ENCODE measurements around the gene PBRM1.
"Not testable (repeated sequence)": the region's sequence is repeated elsewhere in the genome, so short reads cannot be mapped to it uniquely, and the experiment has no call there.

Gene PBRM1

GRCh38 chr3:52536369-52537164, 149.1 kb downstream of the PBRM1 start, which contains the start of gene UQCC5:
TSS of gene UQCC5 (plus strand) at chr3:52536605. CDS start at chr3:52536756, 151 bp downstream.
- DNase-seq (ENCODE audit: low read depth) = peak; percentile 86

GRCh38 chr3:52536112-52536368, 149.7 kb downstream of the PBRM1 start:
- no peak for DNase-seq (ENCODE audit: low read depth)

DNA sequence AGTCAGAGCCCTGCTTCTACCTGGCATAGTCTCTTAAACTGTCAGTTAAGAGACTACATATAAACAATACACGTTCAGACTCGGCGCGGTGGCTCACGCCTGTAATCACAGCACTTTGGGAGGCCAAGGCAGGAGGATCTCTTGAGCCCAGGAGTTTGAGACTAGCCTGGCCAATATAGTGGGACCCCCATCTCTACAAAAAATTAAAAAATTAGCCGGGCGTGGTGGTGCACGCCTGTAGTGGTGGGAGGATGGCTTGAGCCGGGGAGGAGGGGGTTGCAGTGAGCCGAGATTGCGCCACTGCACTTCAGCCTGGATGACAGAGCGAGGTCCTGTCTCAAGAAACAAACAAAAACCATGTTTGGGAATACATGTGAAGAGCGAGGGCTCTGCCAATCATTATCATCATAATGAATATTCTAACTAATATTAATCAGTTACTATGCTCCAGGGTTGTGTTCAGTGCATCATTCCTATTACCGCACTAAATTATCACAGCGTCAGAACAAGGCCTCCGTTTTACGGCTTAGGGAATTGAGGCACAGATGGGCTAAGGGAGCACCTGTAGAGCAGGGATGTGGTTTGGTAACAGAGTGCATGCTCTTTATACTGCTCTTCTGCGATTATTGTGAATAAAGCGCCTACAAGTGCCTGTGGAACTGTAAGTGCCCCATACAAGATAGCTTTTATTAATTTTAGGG, 150.2 kb downstream of the PBRM1 start:
- DNase-seq (ENCODE audit: low read depth) = no peak

- no peak for DNase-seq (ENCODE audit: low read depth)
Measured at GRCh38 chr3:52534281-52535183, 151.2 kb downstream of the PBRM1 start.

DNA sequence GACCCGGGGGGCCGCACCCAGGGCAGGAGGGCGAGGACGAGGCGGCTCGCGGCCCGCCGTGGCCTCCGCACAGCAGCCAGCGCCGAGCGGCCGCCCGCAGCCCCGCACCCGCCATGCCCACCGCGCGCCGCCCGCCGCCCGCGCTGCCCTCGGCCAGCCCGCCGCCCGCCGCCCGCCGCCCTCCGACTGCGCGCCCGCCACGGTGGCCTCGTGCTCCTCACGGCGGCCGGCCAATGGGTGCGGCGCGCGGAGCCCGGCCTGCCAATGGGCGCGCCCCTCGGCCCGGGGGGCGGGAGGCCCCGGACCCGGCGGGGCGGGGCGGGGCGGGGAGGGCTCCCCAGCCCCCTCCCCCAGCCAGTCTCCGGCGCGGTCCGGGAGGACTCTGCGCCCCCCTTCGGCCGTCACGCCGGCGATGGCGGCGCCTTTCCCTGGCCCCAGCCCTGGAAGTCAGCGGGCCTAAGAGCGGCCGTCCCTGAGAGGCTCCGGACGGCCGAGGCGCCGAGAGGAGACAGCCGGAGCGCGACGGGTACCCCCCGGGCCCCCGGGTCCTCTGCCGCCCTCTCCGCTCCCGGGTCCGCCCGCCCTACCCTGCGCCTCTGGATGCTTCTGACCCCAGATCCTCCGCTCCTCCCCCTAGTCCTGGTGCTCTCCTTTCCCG, 152.0 kb downstream of the PBRM1 start, which contains the start of gene NT5DC2:
TSS of gene NT5DC2 (minus strand) at position 235 of the 658 bp plus-strand sequence. CDS start at position 115, 120 bp downstream.
- DNase-seq (ENCODE audit: low read depth) = no peak

- DNase-seq (ENCODE audit: low read depth) = no peak
Measured at GRCh38 chr3:52532838-52533622, 152.7 kb downstream of the PBRM1 start.

GRCh38 chr3:52532517-52532837, 153.2 kb downstream of the PBRM1 start:
- DNase-seq (ENCODE audit: low read depth) = no peak

GRCh38 chr3:52531860-52532516, 153.7 kb downstream of the PBRM1 start:
- DNase-seq (ENCODE audit: low read depth) = no peak

DNA sequence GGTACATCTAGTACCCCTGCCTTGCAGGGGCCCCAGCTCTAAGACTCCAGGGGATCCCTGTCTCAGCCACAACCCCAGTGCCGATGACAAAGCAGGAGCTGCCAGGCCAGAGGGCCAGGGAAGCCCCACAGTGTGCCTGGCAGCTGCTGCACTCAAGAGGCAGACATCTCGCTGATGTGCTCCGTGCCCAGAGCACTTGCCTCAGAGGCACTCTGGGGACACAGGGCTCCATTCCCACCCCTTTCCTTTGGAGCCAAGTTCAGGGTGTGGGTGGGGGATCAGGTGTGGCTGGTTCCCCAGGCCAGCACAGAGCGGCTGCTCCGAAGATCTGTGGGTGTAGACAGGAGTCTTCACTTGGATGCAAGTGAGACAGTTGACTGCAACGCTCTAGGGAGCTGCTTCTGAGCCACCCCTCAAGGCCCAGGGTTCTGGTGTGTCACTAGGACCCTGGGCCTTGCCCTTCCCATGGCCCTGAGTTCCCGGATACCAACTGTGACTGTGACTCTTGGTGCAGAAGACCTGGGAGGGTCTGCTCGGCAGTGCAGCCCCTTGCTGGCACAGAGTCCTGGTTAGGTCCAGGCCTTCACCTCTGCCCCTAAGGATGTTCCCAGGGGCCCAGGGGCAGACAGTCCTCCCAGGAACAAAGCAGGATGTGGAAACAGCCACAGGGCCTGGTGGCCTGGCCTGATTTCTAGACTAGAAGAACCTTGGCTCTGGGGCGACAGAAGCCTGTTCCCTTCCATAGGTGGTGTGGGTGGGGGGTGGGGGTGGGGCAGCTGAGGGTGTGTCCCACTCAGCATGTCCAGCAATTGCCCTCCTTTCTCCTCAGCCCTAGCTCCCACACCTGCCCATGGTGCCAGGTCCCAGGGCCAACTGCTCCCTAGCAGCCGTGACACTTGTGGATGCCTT, 154.5 kb downstream of the PBRM1 start:
- DNase-seq (ENCODE audit: low read depth) = no peak

GRCh38 chr3:52529376-52530333, 156.1 kb downstream of the PBRM1 start:
- no peak for DNase-seq (ENCODE audit: low read depth)

GRCh38 chr3:52528586-52529375, 156.9 kb downstream of the PBRM1 start:
- DNase-seq (ENCODE audit: low read depth) = no peak

DNA sequence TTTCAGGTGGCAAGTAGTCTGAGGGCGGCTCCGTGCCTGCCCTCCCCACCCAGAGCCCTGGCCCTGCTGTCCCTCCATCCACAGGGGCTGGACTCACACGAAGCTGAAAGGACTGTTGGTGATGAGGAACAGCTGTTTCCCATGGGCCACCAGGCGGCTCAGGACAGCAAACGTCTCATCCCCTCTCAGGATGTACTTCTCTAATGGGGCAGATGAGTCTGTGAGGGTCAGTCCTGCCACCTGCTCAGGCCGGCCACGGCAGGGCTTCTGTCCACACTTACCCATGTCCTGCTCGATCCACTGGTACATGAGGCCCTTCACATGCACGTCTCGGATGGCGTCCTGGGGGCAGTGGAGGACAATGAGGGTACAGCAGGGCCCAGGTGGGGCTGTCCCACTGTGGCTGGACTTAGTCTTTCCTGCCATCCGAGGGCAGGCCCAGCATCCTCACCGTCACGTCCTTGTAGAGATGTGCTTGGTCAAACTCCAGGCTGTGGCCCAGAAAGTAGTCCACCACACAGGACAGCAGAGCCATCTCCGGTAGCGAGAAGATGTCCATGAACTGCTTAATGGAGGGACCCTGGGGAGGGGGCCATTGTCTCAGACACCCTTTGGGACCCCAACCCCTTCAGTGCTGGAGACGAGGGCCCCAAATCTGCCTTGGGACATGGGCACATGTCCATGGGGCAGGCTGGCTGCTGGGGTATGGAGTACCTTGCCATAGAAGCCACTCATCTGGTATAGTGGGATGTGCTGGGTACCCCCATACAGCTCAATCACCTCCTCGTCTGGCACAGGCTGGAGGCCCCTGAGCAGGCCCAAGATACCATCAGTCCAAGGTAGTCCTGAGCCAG, 157.8 kb downstream of the PBRM1 start:
- no peak for DNase-seq (ENCODE audit: low read depth)

- no peak for DNase-seq (ENCODE audit: low read depth)
Measured at GRCh38 chr3:52527039-52527731, 158.5 kb downstream of the PBRM1 start.

GRCh38 chr3:52526671-52527038, 159.1 kb downstream of the PBRM1 start:
- not testable (repeated sequence) for DNase-seq (ENCODE audit: low read depth)

DNA sequence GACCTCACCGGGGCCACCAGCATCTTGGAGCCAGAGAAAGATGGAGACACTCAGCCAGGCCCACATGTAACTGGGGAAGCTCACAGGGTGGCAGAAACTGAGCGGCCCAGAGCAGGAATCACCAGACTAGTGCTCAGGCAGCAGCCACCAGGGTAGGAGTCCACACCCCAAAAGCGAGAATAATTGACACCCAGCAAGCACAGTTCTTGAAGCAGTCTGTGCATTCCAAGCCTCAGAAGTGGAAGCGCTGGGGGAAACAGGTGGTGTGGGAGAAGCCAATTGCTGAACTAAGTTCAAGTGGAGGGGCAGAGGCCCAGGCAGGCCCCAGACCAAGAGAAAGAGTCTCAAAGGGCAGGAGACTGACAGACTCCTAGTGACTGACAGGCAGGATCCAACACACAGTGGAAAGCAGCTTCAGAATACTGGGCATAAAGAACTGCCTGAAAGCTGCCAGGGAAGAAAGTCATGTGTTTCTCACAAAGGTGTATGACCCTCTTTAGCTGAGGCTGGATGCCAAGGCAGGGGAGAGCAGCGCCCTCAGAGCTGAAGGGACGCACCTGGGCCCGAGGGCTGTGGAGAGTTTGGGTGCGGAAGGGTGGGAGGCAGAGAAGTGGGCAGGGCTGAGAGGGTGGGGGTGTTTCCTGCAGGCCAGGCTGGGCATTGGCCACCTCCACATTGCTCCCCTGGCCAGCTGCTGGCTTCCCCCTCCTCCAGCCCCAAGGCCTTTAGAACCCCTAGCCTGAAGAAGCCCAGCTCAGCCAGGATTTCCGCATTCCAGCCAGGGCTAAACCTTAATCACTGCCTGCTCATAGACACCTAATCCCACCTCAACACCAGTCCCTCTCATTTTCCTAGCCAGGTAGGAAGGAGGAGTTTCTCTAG, 159.8 kb downstream of the PBRM1 start:
- no peak for DNase-seq (ENCODE audit: low read depth)
